Activated CD4-positive, CD25-positive, alpha-beta regulatory T cell (primary cell): ENCODE data around the gene KREMEN1.
A peak's percentile ranks its signal among the peaks of the same experiment; 100 is the strongest.

Experiments used
- DNase-seq, 4 experiments: peaks; one replicate each; lab custom pipeline; 2025; lab: John Stamatoyannopoulos, UW

Gene KREMEN1

DNA sequence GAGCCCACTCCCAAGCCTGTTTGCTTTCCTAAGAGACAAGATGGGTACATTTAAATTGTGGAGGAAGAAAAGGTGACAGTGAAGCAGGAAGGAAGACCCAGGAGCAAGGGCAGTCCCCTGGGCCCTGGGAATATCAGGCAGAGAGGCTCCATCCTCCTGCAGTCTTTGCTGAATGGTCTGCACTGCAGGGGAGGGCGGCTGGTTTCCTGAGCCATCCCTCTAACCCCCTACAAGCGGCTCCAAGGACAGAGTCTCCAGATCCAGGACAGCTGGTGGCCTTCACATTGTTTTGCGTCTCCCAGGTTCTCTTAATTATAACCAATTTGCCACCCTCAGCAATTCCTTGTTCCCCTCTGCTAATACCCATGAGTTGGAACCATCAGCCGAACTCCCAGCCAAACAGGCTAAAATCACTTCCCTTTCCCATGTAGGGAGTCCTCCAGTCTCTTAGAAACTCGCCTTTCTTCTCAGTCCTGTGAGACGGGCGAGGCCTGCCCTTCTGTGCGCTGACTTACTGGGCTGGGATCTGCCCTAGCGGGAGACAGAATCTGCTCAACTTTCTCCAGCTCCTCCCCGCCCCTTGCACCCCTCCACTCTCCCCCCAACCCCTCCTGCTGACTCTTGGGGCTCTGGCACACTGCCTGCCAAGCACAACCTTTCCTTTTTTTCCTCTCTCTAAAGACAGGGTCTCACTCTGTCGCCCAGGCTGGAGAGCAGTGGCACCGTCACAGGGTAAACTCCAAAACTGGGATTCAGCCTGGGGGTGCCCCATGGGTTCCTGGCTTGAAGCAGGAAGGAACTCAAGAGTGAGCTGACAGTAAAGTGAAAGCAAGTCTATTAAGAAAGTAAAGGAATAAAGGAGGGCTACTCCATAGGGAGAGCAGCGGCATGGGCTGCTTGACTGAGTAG, 79.5 kb downstream of the KREMEN1 start:
- DNase-seq: no peak

DNA sequence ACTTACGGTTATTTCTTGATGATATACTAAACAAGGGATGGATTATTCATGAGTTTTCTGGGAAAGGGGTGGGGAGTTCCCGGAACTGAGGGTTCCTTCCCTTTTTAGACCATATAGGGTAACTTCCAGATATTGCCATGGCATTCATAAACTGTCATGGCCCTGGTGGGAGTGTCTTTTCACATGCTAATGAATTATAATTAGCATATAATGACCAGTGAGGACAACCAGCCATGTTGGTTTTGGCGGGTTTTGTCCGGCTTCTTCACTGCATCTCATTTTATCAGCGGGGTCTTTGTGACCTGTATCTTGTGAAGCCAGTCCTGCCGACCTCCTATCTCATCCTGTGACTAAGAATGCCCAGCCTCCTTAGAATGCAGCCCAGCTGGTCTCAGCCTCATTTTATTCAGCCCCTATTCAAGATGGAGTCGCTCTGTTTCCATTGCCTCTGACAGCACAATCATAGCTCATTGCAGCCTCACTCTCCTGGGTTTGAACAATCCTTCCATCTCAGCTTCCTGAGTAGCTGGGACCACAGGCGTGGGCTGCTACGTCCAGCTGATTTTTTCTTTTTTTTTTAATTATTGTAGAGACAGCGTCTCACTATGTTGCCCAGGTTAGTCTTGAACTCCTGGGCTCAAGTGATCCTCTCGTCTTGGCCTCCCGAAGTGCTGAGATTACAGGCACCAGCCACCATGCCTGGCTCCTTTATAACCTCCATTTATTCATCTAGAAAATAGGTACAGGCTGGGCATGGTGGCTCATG, 80.3 kb downstream of the KREMEN1 start:
- no peak for DNase-seq

DNA sequence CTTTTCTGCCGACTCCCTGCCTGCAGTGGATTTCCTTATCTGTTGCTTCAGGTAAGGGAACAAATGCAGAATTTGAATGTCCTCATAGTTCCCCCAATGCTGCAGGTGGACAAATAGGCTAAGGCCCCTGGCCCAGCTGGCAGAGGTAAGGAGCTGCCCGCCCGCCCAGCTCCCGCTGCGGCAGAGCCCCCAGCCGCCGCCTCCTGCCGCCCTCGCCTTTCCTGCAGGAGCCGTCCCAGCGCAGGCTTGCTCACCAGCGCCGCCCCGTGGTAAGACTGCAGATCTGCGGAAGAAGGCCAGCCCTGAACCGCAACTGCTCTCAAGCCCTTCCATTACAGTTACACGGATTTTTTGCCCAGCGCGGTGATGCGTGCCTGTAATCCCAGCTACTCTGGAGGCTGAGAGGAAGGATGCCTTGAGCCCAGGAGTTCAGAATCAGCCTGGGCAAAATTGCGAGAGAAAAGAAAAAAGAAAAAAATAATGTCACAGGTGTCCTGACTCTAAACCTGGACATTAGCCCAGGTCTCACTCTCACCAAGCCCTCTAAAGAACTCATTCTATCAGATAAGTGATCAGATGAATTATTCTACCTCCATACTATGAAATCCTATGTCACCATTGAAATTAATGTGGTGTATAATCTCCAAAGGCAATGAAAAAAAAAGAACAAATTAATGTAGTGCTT, 81.7 kb downstream of the KREMEN1 start:
- peak in 3 of 4 experiments; percentile 23 to 40 (median 24) for DNase-seq

DNA sequence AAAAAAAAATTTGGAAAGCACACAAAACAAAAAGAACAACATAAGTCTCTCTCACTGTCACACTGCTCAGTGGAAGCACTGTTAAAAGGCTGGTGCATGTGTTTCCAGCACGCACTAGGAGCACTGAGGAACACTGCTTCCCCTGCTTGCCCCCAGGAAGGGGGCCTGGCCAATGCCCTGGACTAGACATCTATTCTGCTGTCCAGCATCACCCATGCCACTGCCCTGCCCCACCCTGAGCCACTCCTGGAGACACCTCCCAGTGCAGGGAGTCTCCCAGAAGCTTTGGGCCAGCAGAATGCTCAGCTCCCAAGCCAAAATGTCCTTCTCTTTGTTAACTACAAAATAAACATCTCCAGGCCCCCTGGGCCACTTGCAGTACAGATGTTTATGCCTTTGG, 83.1 kb downstream of the KREMEN1 start:
- no peak for DNase-seq

DNA sequence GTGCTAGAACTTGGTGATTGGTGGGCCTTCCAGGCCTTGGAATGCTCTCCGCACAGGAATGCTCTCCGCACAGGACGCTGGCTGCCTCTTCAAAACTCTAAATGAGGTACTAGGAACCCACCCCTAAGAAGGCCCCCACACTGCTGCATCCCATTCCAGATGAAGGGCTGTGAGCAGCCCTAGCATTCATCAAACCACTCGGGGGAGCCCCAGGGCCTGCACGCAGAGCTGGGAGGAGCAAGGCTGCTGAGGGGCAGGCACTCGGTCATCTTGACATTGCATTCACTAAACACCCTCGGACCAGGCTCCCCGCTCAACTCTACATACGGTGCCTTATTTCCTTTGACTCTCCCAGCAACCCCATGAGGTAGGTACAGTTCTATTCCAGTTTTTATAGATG, 83.7 kb downstream of the KREMEN1 start:
- DNase-seq: no peak

DNA sequence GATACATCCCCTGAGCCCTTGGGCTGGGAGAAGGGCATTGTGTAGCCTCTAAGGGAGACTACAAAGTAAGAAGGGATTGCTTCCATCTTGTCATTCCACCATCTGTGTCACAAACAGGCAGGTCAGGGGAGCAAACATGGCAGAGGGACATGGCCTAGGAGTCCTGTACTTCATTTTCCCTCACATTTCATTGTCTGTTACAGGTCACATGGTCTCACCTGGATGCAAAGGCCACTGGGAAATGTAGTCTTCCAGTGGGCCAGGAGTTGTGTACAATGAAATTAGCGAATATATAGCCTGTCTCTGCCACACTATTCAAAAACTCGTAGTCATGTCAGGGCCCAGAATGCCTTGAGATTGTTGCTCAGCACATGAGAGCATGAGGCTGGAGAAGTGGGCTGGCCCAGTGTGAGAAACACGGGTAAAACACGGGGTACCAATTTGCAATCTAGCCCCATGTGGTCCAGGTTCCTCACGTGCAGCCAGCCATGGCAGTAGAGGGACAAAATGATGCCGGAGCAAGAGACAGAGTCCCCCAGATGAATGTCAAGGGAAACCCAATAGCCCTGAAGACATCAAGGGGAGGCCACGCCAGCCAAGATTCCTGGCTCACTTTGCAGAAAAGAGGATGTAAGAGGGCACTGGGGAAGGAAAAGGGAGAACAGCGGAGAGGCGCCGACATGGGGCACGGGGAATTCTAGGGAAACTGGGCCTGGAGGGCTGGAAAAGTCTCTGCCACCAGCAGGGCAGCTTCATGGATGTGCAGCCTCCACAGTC, 85.1 kb downstream of the KREMEN1 start:
- DNase-seq: no peak

DNA sequence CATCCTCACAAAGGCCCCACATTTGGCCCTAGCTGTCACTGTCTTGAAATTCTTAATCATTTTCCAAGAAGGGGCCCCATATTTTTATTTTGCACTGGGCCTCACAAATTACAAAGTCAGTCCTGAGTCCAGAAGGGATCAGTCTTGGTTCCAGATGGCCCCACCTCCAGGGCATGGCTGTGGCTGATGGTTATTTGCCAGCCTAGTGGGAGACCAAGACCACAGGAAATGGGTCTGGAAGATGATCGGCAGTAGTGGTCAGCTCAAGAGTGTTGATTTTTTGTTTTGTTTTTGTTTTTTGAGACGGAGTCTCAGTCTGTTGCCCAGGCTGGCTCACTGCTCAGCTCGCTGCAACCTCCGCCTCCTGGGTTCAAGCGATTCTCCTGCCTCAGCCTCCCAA, 85.7 kb downstream of the KREMEN1 start:
- DNase-seq: no peak

DNA sequence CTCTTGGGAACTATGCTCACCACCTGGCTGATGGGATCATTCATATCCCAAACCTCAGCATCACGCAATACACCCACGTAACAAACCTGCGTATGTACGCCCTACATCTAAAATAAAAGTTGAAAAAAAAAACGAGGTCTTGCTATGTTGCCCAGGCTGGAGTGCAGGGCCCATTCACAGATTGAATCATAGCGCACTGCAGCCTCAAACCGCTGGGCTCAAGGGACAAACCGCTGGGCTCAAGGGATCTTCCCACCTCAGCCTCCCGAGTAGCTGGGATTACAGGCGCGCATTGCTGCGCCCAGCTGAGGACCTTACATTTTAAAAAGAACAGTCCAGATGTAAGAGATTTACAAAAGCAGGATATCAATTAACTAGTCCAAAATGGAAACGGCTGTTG, 91.0 kb downstream of the KREMEN1 start:
- no peak for DNase-seq

DNA sequence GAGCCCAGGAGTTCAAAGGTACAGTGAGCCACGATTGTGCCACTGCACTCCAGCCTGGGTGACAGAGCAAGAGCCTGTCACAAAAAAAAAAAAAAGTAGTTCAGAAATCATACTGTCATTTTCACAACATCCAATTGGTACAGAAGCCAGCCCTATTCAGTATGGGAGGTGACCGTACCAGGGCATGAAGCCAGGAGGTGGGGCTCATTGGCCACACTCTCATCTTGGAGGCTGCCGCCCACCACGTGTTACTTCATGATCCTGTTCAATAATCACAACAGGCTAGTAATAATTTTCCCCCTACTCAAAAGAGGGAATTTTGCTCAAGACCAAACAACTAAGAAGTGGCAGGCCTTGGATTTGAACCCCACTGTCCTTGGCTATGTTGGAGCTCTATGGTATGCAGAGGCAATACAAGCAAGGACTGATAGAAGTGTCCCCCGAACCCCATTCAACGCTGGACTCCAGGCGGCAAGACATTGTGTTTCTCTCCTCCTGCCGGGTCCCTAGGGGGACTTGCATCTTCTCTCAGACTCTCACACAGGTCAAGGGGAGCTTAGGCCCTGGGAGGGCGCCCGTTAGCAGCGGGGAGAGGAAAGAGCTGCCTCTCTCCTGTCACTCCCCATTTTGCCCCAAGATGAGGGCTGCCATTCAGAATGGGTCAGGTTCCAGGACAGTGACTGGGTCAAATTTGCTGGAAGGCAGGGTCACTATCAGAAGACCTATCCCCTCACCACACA, 92.7 kb downstream of the KREMEN1 start:
- DNase-seq: no peak

DNA sequence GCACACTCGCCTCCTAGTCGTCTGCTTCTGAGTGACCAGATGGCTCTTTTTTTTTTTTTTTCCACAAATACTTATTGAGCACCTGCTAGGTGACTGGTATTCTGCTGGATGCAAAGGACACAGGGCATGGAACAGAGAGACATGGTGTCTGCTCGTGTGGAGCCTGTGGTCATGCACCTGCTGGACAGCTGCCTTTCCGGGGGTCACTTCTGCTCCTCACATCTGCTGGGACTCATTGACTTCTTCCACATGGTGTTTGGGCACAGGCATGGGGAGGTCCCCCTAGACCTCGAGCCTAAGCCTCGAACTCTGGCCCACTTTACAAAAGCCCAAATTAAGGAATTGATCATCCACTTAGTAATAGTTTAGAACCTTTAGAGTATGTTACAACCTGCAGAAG, 93.3 kb downstream of the KREMEN1 start:
- DNase-seq: no peak

DNA sequence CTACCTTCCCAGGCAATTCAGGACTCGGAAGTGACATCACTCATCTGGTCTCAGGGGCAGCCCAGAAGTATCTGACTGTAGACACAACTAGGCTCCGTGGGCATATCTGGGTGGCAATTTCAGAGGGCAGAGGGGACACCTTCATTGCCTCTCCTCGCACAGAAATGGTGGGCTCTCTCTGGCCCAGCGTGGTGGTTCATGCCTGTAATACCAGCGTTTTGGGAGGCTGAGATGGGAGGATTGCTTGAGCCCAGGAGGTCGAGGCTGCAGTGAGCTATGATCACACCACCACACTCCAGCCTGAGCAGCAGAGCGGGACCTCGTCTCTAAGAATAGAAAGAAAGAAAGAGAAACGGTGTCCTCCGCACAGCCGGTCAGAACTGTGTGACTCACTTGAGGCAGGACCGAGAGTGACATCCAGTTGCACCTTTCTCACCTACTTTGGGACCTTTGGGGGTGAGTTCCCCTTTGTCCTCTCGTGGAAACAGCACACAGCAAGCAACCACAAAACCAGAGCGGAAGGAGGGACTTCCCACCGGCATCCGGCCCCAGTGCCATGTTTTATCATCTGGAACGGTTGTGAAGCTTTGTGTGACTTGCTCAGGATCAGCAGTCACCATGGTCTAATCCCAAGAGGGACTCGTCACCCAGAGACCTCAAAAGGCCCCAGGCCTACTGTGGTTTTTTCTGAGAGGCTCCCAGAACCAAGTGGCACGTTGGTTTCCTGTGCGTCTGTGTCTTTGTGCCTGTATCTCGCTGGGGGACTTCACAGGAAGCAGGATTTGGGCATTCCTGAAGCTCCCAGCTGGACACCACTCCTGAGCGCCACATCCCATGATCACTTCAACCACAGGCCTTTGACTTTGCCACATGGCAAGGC, 94.4 kb downstream of the KREMEN1 start:
- DNase-seq: no peak

DNA sequence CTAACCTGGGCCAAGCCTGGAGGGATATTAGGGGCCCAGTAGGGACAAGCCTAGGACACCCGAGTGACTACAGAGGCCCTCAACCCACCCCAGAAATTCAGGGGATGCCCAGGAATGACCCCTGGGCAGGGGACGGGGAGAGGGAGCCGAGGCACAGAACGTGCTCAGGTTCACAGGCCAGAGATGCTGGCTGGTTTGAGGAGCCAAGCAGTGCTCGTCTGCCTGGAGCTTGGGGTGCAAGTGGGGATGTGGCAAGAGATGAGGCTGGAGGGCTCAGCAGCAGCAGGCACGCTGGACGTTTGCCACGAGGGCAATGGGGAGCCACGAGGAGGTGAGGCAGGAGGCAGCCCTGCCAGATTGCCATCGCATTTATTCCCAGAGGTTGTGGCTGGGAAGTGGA, 98.9 kb downstream of the KREMEN1 start:
- DNase-seq: no peak

DNA sequence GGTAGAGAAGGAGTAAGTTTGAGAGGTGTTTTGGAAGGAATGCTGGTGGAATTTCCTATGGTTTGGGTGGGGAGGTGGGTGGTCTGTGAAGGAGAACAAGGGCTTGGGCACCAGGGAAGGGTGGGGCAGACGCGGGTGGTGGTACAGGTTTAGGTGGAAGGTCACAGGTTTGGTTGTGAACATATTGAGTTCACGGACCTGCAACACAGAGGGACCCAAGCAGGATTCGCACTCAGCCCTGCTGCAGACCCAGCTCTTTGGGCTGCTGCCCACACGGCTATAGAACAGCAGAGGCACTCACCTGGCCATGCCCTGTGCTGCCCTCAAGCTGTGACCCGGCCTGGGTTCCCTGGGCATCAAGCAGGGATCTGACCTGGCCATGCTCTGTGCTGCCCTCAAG, 99.4 kb downstream of the KREMEN1 start:
- DNase-seq: no peak

DNA sequence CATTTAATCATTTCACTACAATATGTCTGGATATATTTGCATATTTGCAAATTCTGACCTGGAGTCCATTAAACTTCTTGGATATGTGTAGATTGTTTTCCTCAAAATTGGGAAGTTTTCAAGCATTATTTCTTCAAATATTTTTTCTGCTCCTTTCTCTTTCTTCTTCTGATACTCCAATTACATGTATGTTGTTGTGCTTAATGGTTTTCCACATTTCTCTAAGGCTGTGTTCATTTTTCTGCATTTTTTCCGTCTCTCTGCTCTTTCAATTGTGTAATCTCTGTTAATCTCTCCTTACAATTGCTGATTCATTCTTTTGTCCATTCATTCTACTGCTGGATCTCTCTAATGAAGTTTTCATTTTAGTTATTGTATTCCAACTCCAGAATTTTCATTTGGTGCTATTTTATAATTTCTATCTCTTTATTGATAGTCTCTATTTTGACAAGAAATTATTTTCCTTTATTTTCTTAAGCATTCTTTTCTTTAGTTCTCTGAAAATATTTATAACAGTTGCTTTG, 102.5 kb downstream of the KREMEN1 start:
- DNase-seq: no peak

DNA sequence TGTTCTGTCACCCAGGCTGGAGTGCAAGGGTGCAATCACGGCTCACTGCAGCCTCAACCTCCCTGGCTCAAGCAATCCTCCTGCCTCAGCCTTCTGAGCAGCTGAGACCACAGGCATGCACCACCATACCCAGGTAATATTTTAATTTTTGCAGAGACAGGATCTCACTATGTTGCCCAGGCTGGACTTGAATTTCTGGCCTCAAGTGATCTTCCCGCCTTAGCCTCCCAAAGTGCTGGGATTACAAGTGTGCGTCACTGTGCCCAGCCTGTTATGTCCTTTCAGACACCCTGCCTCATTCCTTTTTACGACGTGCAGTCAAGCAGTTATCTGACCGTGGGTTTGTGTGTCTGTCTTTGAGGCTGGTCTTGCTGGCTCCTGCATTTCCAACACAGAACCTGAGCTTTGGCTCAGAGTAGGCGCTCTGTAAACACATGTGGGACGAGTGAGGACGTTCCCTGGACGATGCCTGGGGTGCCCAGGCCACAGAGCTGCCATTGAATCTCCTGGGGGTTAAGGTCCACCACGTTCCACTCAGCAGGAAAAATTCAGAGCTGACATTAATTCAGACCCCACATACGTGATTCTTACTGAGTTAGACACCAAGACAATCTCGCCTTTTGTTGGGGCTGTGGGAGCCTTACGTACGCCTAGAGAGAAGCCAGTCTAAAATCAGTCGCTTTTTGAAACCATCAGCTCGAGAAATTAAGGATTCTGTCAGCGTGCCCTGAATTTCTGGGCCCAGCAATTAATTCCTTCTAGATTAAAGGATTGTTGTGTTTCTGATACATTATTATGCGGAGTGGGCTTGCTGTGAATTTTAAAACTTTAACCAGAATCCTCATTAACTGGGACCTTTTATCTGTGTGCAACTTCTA, 111.4 kb downstream of the KREMEN1 start:
- no peak for DNase-seq

DNA sequence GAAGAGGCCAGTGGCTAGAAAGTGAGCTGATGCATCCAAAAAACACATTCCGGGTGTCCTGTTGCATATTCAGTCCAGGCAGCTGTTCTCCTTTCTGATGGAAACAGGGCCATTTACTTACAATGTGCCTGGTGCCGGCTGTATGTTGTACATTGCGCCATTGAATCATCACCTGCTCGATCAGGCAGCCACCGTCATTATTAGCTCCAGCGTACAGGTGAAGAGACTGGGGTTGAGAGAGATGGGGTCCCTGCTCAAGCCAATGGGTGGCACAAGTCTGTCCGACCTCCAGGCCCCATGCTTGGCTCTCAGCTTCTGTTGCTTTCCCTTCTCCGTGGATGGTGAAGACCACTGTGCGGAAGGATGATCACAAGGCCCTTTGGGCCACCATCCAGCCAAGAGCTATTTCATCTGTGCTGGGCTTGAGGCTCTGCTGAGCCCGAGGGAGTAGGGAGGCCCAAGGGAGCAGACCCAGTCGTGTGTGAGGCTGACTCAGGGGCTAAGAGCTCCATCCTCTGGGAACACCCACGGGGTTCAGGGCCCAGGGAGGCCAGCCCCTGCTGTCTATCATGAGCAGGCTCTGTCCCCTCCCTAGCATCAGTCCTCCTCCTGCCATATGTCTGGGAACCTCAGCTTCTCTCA, 112.1 kb downstream of the KREMEN1 start:
- DNase-seq: no peak

DNA sequence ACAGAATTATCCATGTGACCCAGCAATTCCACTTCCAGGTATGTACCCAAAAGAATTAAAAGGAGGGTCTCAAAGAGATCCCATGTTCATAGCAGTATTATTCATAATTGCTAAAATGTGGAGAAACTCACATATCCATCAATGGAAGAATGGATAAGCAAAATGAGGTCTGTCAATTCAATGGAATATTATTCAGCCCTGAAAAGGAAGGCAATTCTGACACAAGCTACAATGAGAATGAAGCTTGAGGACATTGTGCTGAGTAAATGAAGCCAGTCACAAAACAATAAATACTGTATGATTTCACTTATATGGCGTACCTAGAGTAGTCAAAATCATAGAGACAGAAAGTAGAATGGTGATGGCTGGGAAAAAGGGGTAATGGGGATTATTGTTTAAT, 113.5 kb downstream of the KREMEN1 start:
- no peak for DNase-seq

DNA sequence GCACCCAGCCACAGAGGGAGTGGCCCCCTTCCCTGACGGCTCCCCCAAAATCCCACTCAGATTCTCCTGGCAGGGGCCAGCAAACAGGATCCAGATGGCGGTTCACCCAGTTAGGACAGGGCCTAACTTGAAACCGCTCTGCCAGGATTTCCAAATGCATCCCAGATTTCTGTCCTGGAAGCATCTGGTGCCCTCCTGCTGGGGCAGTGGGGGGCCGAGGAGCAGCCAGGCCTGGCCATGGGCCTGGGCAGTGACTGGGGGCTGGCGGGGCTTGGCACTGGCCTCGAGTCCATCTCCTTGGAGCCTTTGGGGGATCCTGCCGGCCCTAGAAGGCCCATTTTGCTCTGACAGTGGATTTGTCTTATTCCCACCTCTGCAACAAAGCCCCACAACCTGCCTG, 115.0 kb downstream of the KREMEN1 start:
- DNase-seq: no peak
